DLD1 (cell line): ENCODE measurements around the gene HCFC2.

ENCODE experiments used
- in situ Hi-C: cut with HindIII; loops from 2 replicates; pipeline ENCODE4 v1.10.0; 2017; ENCODE audit warnings: low sequenced_read_pairs

The HCFC2 gene

DNA sequence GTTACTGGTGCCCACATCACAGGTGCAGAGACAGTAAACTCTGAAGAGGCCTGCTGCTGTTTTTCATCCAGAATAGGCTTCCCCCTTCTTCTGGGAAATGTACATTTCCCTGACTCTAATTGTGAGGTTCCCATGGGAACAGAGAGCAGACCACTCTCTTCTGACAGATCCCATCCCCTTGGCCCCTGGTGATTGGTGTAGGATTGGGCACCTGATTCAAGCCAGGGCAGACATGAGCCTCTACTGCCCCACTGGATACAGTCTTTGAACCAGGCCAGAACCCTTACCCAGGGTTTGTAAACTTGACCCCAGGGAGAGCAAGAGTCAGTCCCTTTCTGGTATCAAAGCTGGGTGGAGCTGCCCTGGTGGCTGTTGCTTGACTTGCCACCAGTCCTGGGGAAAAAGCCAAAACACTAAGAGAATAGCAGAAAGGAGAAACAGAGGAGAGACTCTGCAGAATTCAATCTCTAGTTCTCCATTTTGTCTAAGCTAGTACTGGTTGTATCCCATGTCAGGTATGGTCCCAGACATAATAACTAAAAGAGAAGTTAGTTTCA is 88.4 kb downstream of the HCFC2 start:
- in situ Hi-C loops = no loop called here

DNA sequence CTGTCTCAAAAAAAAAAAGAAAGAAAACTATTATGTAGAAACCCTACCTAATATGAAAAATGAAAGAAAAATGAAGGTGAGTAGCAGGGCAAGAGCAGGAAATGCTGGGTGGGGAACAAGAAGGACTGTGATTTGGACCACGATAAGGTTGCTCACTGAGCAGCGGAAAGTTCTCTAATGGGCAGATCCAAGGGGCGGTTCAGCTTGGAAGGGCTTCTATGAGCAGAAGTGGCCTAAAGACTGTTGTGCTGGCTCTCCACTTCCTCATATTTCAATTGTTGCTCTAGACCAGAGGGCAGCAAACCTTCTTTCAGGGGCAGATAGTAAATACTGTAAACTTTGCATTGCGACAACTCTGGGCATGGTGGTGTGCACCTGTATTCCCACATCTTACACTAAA is 90.0 kb downstream of the HCFC2 start:
- in situ Hi-C loops = no loop called here

DNA sequence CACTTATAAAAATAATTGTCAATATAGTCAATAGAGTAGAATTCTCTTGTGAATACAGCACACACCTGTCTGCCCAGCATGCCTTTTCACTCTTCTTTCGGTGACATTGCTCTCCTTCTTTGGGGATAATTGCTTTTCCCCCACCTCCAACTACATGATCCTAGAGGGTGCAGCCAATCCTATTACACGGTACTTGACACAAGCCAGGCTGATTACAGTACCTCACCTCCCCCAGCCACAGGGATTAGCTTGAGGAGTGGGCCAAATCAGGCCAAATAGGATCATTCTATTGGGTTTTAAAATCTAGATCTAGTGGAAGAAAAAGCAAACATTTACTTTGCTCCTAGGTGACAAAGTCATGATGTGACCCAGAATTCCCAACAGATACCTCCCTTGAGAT is 90.5 kb downstream of the HCFC2 start:
- in situ Hi-C loops = no loop called here
